WTC11 (cell line): ENCODE results near the gene CORO2B. TPM values are rescaled to one million over a fixed set of nuclear protein-coding genes. Genes with fewer than 3 reads are reported as not detected.

Source experiments
- ATAC-seq: fragments of 200-7000 bp; cut with Tn5 transposase; 2 replicates; pipeline ENCODE4 v1.10.0; 2021; ENCODE audit warnings: mild to moderate bottlenecking, moderate library complexity
- CTCF ChIA-PET: fragments of 300-600 bp; sonication (Branson Sonifier 250); formaldehyde crosslinking; loops from one replicate; lab custom pipeline; 2021; ENCODE audit warnings: antibody characterized with exemption; lab: Charles Lee
- POLR2A ChIA-PET: fragments of 350-600 bp; sonication (Branson Sonifier 250); formaldehyde crosslinking; loops from one replicate; lab custom pipeline; 2021; ENCODE audit warnings: antibody characterized with exemption; lab: Charles Lee
- DNase-seq: peaks from one replicate; pipeline ENCODE4 v3.0.0; 2021; ENCODE audit warnings: low spot score
- H3K27ac Mint-ChIP-seq: 2 replicates; pipeline ENCODE4 v1.8.0; 2021; ENCODE audit warnings: mixed read lengths
- H3K27me3 Mint-ChIP-seq: 2 replicates; pipeline ENCODE4 v1.8.0; 2021; ENCODE audit warnings: low read depth, mild to moderate bottlenecking, moderate library complexity, mixed read lengths
- H3K36me3 Mint-ChIP-seq: 2 replicates; pipeline ENCODE4 v1.8.0; 2021; ENCODE audit warnings: mixed read lengths
- H3K4me1 Mint-ChIP-seq: 2 replicates; pipeline ENCODE4 v1.8.0; 2022; ENCODE audit warnings: mixed read lengths
- H3K4me3 Mint-ChIP-seq: 2 replicates; pipeline ENCODE4 v1.8.0; 2021; ENCODE audit warnings: mild to moderate bottlenecking, moderate library complexity, mixed read lengths
- H3K9me3 Mint-ChIP-seq: 2 replicates; pipeline ENCODE4 v1.8.0; 2021; ENCODE audit warnings: mixed read lengths
- AFF4 ChIP-seq: sonication (generic); formaldehyde crosslinking; IDR thresholded peaks from 2 replicates; pipeline ENCODE4 v1.8.1; 2023; ENCODE audit warnings: mild to moderate bottlenecking, missing genetic modification reagents, borderline replicate concordance
- CREM ChIP-seq: sonication (generic); formaldehyde crosslinking; IDR thresholded peaks from 2 replicates; pipeline ENCODE4 v1.8.1; 2022; ENCODE audit warnings: mild to moderate bottlenecking, missing genetic modification reagents, moderate library complexity
- CTCF ChIP-seq: fragments of 200-600 bp; IDR thresholded peaks from 2 replicates; pipeline ENCODE4 v1.8.0; 2022; ENCODE audit warnings: antibody characterized with exemption
- E2F1 ChIP-seq: sonication (generic); formaldehyde crosslinking; IDR thresholded peaks from 2 replicates; pipeline ENCODE4 v1.8.0; 2022; ENCODE audit warnings: mild to moderate bottlenecking, missing genetic modification reagents
- ELF4 ChIP-seq: sonication (generic); formaldehyde crosslinking; IDR thresholded peaks from 2 replicates; pipeline ENCODE4 v1.8.1; 2022; ENCODE audit warnings: low read depth, mild to moderate bottlenecking, moderate library complexity, missing genetic modification reagents
- FOXK1 ChIP-seq: sonication (generic); formaldehyde crosslinking; IDR thresholded peaks from 2 replicates; pipeline ENCODE4 v1.8.0; 2022; ENCODE audit warnings: mild to moderate bottlenecking, moderate library complexity, missing genetic modification reagents
- FOXP1 ChIP-seq: sonication (generic); formaldehyde crosslinking; IDR thresholded peaks from 2 replicates; pipeline ENCODE4 v1.8.0; 2022; ENCODE audit warnings: missing genetic modification reagents, mild to moderate bottlenecking, moderate library complexity, borderline replicate concordance
- MAX ChIP-seq: sonication (generic); formaldehyde crosslinking; IDR thresholded peaks from 2 replicates; pipeline ENCODE4 v1.8.0; 2022; ENCODE audit warnings: mild to moderate bottlenecking, missing genetic modification reagents
- MLX ChIP-seq: sonication (generic); formaldehyde crosslinking; IDR thresholded peaks from 2 replicates; pipeline ENCODE4 v1.8.1; 2023; ENCODE audit warnings: mild to moderate bottlenecking, missing genetic modification reagents, moderate library complexity
- NFYB ChIP-seq: sonication (generic); formaldehyde crosslinking; conservative IDR thresholded peaks from 2 replicates; pipeline ENCODE4 v1.8.0; 2022; ENCODE audit warnings: low read depth, missing genetic modification reagents
- PREB ChIP-seq: sonication (generic); formaldehyde crosslinking; IDR thresholded peaks from 2 replicates; pipeline ENCODE4 v1.8.1; 2022; ENCODE audit warnings: mild to moderate bottlenecking, missing genetic modification reagents, moderate library complexity, borderline replicate concordance
- PRRX2 ChIP-seq: fragments of 250-450 bp; sonication (Bioruptor Pico); IDR thresholded peaks from 2 replicates; pipeline ENCODE4 v1.8.0; 2021; ENCODE audit warnings: mild to moderate bottlenecking
- SMAD3 ChIP-seq: sonication (generic); formaldehyde crosslinking; IDR thresholded peaks from 2 replicates; pipeline ENCODE4 v1.8.0; 2022; ENCODE audit warnings: missing genetic modification reagents, mild to moderate bottlenecking, borderline replicate concordance
- TCF7 ChIP-seq: sonication (generic); formaldehyde crosslinking; IDR thresholded peaks from 2 replicates; pipeline ENCODE4 v1.8.0; 2022; ENCODE audit warnings: mild to moderate bottlenecking, low read depth, missing genetic modification reagents, moderate library complexity
- USF2 ChIP-seq: sonication (generic); formaldehyde crosslinking; IDR thresholded peaks from 2 replicates; pipeline ENCODE4 v1.8.1; 2023; ENCODE audit warnings: mild to moderate bottlenecking, missing genetic modification reagents, moderate library complexity
- ZMAT4 ChIP-seq: fragments of 250-450 bp; sonication (Bioruptor Pico); IDR thresholded peaks from 2 replicates; pipeline ENCODE4 v1.9.0; 2021; ENCODE audit warnings: mild to moderate bottlenecking
- ZNF232 ChIP-seq: sonication (generic); formaldehyde crosslinking; IDR thresholded peaks from 2 replicates; pipeline ENCODE4 v1.8.0; 2022; ENCODE audit warnings: mild to moderate bottlenecking, missing genetic modification reagents
- ZNF396 ChIP-seq: fragments of 250-450 bp; sonication (Bioruptor Pico); IDR thresholded peaks from 2 replicates; pipeline ENCODE4 v1.8.0; 2021; ENCODE audit warnings: mild to moderate bottlenecking, moderate library complexity, borderline replicate concordance
- ZNF425 ChIP-seq: fragments of 250-450 bp; sonication (Bioruptor Pico); conservative IDR thresholded peaks from 2 replicates; pipeline ENCODE4 v1.9.0; 2021; ENCODE audit warnings: mild to moderate bottlenecking
- total RNA-seq: library from RNA; stranded (reverse); gene quantifications from 3 replicates; pipeline ENCODE4 v1.2.3, GENCODE V29; 2021

The CORO2B gene
- total RNA-seq, 1 experiment from 2014 or later: 4.9 TPM

- no peak for TF ChIP-seq MLX
- TF ChIP-seq E2F1: no peak
- no peak for TF ChIP-seq TCF7 (CRISPR knock-in tag)
Observed at GRCh38 chr15:68617001-68617400, 38.2 kb downstream of the CORO2B start (continued).

- DNase-seq (no peak), ATAC-seq (no peak)
- Mint-ChIP-seq H3K27me3 (peaks cover 3% of the 10 kb centered on the region; the same call in 1 of the 2 replicates), H3K4me3 (no peak overlapping the region), H3K36me3 (peaks cover 3% of the 10 kb centered on the region; the same call in 1 of the 2 replicates), H3K4me1 (peaks cover 31% of the 10 kb centered on the region), H3K9me3 (peaks cover 5% of the 10 kb centered on the region), H3K27ac (no peak overlapping the region)
- no peak for TF ChIP-seq NFYB (CRISPR knock-in tag)
- TF ChIP-seq FOXP1 (CRISPR knock-in tag): no peak
- TF ChIP-seq PRRX2 (CRISPR knock-in tag): no peak
- no peak for TF ChIP-seq E2F1
- no peak for TF ChIP-seq FOXK1 (CRISPR knock-in tag)
- TF ChIP-seq CREM (CRISPR knock-in tag): no peak
- TF ChIP-seq ZNF425: no peak
- ChIA-PET CTCF (interaction anchor here (1.3 kb wide), 1 partner anchor 14 kb away, joined by 5 read pairs; no protein-coding TSS in a partner anchor), POLR2A (no interaction called here)
Observed at GRCh38 chr15:68617777-68618176, 39.0 kb downstream of the CORO2B start.

GRCh38 chr15:68618394-68618793, 39.6 kb downstream of the CORO2B start:
- Mint-ChIP-seq H3K4me3 (no peak overlapping the region), H3K4me1 (peaks cover 26% of the 10 kb centered on the region), H3K9me3 (peaks cover 5% of the 10 kb centered on the region), H3K27ac (no peak overlapping the region), H3K36me3 (peaks cover 3% of the 10 kb centered on the region; the same call in 1 of the 2 replicates), H3K27me3 (peaks cover 3% of the 10 kb centered on the region; the same call in 1 of the 2 replicates)
- ATAC-seq: no peak
- POLR2A ChIA-PET: no interaction called here
- no peak for DNase-seq
- TF ChIP-seq PREB (CRISPR knock-in tag): no peak
- no peak for TF ChIP-seq SMAD3 (CRISPR knock-in tag)
- TF ChIP-seq ZNF396 (CRISPR knock-in tag): no peak
- TF ChIP-seq MAX (CRISPR knock-in tag): no peak
- no peak for TF ChIP-seq ELF4
- TF ChIP-seq CTCF: no peak
- no peak for TF ChIP-seq ZMAT4
- no peak for TF ChIP-seq AFF4 (CRISPR knock-in tag)
- no peak for TF ChIP-seq ZNF232
- no peak for TF ChIP-seq USF2
- CTCF ChIA-PET: no interaction called here
